ENCODE data around the gene SH2D1A. TPM values are rescaled to one million over a fixed set of nuclear protein-coding genes. Genes with fewer than 3 reads are reported as not detected.
"Not testable (repeated sequence)": the region's sequence is repeated elsewhere in the genome, so short reads cannot be mapped to it uniquely, and the experiment has no call there.

Gene SH2D1A
- total RNA-seq = 1 to 10 TPM; 1.7 to 8.6 (median 5.5) TPM

- no peak for DNase-seq (ENCODE audit: extremely low spot score)
- Histone ChIP-seq H3K4me3 (no peak within 1 kb of the TSS), H3K27ac (replicated peaks in 1 of 4) (no peak within 1 kb of the TSS), H3K27me3 (no peaks in the 10 kb centered on the region), H3K9me3 (no peaks in the 10 kb centered on the region), H3K36me3 (no peaks in the 10 kb centered on the region), H3K4me1 (peaks cover 0 to 19% (median 3%) of the 10 kb centered on the region in 4 donors)
- intact Hi-C loops (cut with DNase I) = no loop called here
- 73% methylated on average over 13 of the region's 19 CpGs for WGBS
- TF ChIP-seq CTCF (IDR thresholded peaks at IDR 0.05) = no peak
- no peak for TF ChIP-seq POLR2A (IDR thresholded peaks at IDR 0.05; ENCODE audit: low read depth)
- no peak for TF ChIP-seq EP300 (IDR thresholded peaks at IDR 0.05)
- TF ChIP-seq POLR2AphosphoS5 (IDR thresholded peaks at IDR 0.05) = no peak
These were observed at the start of gene SH2D1A for GRCh38 chrX:124346117-124346876. Gene SH2D1A, plus strand, starts transcription at chrX:124346563. Its CDS starts 80 bp downstream, at chrX:124346643.

DNA sequence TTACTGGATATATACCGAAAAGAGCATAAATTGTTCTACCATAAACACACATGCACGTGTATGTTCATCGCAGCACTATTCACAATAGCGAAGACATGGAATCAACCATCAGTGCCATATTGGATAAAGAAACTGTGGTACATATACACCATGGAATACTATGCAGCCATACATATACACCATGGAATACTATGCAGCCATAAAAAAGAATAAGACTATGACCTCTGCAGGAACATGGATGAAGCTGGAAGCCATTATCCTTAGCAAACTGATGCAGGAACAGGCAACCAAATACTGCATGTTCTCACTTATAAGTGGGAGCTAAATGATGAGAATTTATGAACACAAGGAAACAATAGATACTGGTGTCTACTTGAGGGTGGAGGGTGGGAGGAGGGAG is 47.0 kb upstream of the SH2D1A start:
- H3K27ac ChIP-seq (replicated peaks in 1 of 4); H3K36me3 ChIP-seq; DNase-seq (ENCODE audit: extremely low spot score); H3K4me1 ChIP-seq; H3K9me3 ChIP-seq; H3K27me3 ChIP-seq; H3K4me3 ChIP-seq; intact Hi-C loops (cut with DNase I): not testable (repeated sequence)
- WGBS = 94% methylated on average over 4 of the region's 4 CpGs

DNA sequence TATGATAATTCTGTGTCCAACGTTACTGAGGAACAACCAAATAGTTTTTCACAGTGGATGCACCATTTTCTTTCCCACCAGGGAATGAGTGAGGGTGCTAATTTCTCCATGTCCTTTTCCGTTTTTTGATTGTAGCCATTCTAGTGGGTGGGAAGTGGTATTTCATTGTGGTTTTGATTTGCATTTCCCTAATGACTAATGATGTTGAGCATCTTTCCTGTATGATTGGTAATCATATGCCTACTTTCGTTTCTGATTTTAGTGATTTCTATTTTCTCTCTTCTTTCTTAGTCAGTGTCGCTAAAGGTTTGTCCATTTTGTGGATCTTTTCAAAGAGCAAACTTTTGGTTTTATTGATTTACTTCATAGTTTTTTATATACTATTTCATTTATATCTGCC is 46.0 kb upstream of the SH2D1A start:
- Histone ChIP-seq H3K27me3 (no peaks in the 10 kb centered on the region), H3K27ac (replicated peaks in 1 of 4) (no peak overlapping the region), H3K36me3 (no peaks in the 10 kb centered on the region), H3K9me3 (no peaks in the 10 kb centered on the region), H3K4me1 (no peaks in the 10 kb centered on the region), H3K4me3 (no peak overlapping the region)
- DNase-seq (ENCODE audit: extremely low spot score) = no peak
- TF ChIP-seq POLR2AphosphoS5 (IDR thresholded peaks at IDR 0.05) = no peak
- no peak for TF ChIP-seq EP300 (IDR thresholded peaks at IDR 0.05)
- TF ChIP-seq POLR2A (IDR thresholded peaks at IDR 0.05; ENCODE audit: low read depth) = no peak
- WGBS = 60% methylated on average over 4 of the region's 4 CpGs
- intact Hi-C loops (cut with DNase I) = no loop called here

- Histone ChIP-seq H3K36me3 (no peaks in the 10 kb centered on the region), H3K27me3 (no peaks in the 10 kb centered on the region), H3K27ac (replicated peaks in 1 of 4) (no peak overlapping the region), H3K4me1 (no peaks in the 10 kb centered on the region), H3K4me3 (no peak overlapping the region), H3K9me3 (no peaks in the 10 kb centered on the region)
- WGBS = 74% methylated on average over 2 of the region's 2 CpGs
- no peak for TF ChIP-seq POLR2A (IDR thresholded peaks at IDR 0.05; ENCODE audit: low read depth)
- intact Hi-C loops (cut with DNase I) = no loop called here
- no peak for DNase-seq (ENCODE audit: extremely low spot score)
These were observed 39.0 kb upstream of the SH2D1A start for GRCh38 chrX:124307253-124307907.

GRCh38 chrX:124325732-124326131 is 20.6 kb upstream of the SH2D1A start:
- no peaks in the 10 kb centered on the region for H3K36me3 ChIP-seq
- DNase-seq (ENCODE audit: extremely low spot score) = no peak
- no peaks in the 10 kb centered on the region for H3K9me3 ChIP-seq
- TF ChIP-seq POLR2A (IDR thresholded peaks at IDR 0.05; ENCODE audit: low read depth) = no peak
- H3K4me1 ChIP-seq = no peaks in the 10 kb centered on the region
- WGBS = 70% methylated on average over 1 of the region's 1 CpG
- intact Hi-C loops (cut with DNase I) = loop anchor here (10.0 kb wide), 1 partner anchor 59 kb away; no protein-coding TSS in a partner anchor
- H3K4me3 ChIP-seq = no peak overlapping the region
- no peaks in the 10 kb centered on the region for H3K27me3 ChIP-seq
- H3K27ac ChIP-seq (replicated peaks in 1 of 4) = no peak overlapping the region

GRCh38 chrX:124328765-124329164 is 17.6 kb upstream of the SH2D1A start:
- H3K4me1 ChIP-seq = no peaks in the 10 kb centered on the region
- no peaks in the 10 kb centered on the region for H3K36me3 ChIP-seq
- no peak for DNase-seq (ENCODE audit: extremely low spot score)
- H3K27ac ChIP-seq (replicated peaks in 1 of 4) = no peak overlapping the region
- H3K4me3 ChIP-seq = no peak overlapping the region
- WGBS = 54% methylated on average over 1 of the region's 1 CpG
- H3K9me3 ChIP-seq = no peaks in the 10 kb centered on the region
- no peaks in the 10 kb centered on the region for H3K27me3 ChIP-seq
- no peak for TF ChIP-seq POLR2AphosphoS5 (IDR thresholded peaks at IDR 0.05)
- TF ChIP-seq POLR2A (IDR thresholded peaks at IDR 0.05; ENCODE audit: low read depth) = no peak
- no peak for TF ChIP-seq EP300 (IDR thresholded peaks at IDR 0.05)
- intact Hi-C loops (cut with DNase I) = loop anchor here (10.0 kb wide), 1 partner anchor 56 kb away; no protein-coding TSS in a partner anchor

Measured in esophagus muscularis mucosa (tissue), 4 donors.